Right hindlimb (tissue), 1 donor: ENCODE results near the gene SLC35F3.

Experiments
- DNase-seq: peaks from one replicate; pipeline ENCODE4 v3.0.0-alpha.2; 2018

Gene SLC35F3

DNA sequence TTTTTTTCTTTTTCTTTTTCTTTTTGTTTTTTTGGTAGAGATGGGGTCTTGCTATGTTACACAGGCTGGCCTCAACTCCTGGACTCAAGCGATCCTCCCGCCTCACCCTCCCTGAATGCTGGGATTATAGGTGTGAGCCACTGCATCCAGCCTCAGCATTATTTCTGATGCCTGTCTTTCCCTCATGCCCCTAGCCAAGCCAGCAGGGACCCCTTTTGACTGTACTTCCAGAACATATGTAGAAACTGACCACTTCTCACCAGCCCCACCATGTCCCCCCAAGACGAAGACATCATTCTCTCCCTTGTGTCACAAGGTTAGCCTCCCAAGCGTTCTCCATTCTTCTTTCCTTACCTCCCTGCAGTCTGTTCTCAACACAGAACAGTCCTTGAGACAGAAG lies 360.8 kb downstream of the SLC35F3 start:
- no peak for DNase-seq

- DNase-seq: no peak
These were observed 361.4 kb downstream of the SLC35F3 start for GRCh38 chr1:234265861-234266260.

DNA sequence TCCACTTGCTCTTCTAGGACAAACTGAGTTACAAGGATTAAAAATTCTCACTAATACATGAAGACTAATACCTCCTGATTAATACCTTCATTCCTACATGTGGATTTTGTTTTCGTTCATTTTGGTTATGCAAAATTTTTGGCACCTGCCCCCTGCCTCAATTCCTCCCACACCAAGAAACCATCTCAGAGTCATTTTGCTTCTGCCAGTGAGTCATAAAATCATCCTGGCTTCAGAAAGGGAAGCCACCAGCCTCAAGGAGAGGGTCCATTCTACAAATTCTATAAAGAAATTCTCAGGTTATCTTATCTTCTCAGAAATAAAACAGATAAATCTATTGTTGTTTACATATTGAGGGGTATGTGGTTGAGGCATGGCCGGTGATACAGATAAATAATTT lies 365.6 kb downstream of the SLC35F3 start:
- DNase-seq: no peak

GRCh38 chr1:234270581-234271242 lies 366.2 kb downstream of the SLC35F3 start:
- DNase-seq: no peak

GRCh38 chr1:234271243-234271606 lies 366.7 kb downstream of the SLC35F3 start:
- DNase-seq: no peak

DNA sequence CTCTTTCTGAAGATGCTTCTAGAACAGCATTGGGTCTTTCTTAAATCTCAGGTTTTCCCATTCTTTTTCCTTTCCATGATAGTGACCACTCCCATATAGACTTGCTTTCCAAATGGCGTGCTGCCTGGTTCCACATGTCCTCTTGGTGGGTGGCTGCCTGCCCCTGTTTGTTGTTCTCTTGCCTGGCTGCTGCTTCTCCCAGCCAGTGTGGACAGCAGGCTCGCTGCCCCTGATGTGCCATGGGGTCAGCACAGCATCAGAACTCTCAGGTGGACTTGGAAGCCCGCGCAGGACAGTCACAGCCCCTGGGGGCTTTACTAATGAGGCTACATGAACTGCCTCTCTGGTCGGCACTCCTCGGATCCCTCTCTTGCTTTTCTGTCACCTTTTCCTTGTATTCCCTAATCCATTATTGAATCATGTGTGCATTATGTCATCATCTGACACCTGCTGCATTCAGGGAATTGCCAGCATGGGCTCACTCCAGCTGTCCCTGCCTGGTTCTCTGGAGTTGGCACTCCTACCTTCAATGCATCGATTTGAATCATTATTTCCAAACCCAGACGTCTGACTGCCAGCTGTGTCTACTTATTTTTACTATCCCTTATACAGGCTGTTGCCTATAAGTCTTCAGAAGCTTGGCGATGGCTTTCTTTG lies 368.3 kb downstream of the SLC35F3 start:
- no peak for DNase-seq

- DNase-seq: no peak
These were observed 369.5 kb downstream of the SLC35F3 start for GRCh38 chr1:234273981-234274380.

- DNase-seq: no peak
These were observed 371.8 kb downstream of the SLC35F3 start for GRCh38 chr1:234276151-234276788.

DNA sequence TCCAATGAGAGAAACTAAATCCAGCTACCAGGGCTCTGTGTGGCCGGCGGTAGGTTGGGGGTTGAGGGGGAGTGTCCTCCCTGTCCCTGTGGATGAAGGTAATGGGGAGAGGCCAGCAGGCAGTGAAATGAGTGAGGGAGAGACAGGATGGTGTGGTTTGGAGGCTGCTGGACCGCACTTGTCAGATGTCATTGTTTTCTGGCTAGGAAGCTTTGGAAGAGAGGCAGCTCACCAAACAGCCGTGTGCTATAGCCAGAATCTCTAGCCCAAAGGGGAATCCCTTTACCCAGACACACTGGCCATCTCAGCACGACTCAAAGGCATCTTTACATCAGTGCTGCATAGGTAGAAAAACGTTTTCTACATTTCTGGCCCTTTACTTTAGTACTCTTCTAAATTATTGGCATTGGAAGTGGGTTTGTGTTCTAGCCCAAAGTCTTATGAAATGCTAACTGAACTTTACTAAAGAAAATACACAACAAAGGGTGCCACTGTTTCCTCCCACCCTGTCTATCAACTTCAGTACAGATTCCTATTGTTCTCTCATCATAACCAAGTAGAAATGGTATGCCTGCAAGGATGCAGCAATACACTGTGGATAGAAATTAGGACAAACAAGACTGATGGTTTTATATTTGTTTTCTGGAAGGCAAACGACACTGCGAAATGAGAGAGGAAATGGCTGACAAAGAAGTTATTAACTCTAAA lies 372.8 kb downstream of the SLC35F3 start:
- no peak for DNase-seq

GRCh38 chr1:234279021-234279420 lies 374.5 kb downstream of the SLC35F3 start:
- DNase-seq: no peak

DNA sequence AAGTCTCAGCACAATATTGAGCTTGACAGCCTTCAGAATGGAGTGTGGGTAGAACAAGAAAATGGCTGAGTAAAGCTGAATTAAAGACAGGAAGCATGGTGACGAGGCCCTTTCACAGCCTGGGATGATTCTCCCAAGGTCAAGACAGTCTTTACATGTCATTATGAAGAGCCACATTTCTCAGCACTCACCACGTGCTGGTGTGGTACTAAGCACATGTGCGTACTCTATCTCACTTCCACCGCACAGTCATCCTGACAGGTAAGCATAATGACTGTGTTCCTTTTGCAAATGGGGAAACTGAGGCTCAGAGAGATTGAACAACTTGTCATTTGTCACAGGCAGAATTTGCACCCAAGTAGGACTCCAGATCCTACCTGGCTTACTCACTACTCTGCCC lies 376.0 kb downstream of the SLC35F3 start:
- DNase-seq: no peak

GRCh38 chr1:234281826-234282489 lies 377.5 kb downstream of the SLC35F3 start:
- DNase-seq: no peak

- DNase-seq: no peak
These were observed 381.7 kb downstream of the SLC35F3 start for GRCh38 chr1:234286206-234286605.

DNA sequence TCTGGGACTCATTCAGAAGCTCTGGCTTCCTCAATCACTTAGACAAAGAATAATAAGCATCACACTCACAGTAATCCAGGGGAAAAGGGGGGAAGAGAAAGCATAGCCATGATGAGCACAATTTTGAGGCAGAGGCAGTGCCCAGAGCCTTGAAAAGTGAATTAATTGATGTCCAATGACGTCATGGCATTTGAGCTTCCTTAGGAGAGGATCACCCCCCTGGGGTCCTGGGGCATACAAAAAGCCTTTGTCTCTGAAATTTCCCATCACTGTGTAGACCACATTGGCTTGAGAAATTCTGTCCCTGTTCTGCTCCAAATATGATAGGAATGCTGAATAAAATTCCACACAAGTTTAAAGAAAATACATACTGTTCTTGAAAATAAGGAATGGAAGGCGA lies 384.5 kb downstream of the SLC35F3 start:
- no peak for DNase-seq

DNA sequence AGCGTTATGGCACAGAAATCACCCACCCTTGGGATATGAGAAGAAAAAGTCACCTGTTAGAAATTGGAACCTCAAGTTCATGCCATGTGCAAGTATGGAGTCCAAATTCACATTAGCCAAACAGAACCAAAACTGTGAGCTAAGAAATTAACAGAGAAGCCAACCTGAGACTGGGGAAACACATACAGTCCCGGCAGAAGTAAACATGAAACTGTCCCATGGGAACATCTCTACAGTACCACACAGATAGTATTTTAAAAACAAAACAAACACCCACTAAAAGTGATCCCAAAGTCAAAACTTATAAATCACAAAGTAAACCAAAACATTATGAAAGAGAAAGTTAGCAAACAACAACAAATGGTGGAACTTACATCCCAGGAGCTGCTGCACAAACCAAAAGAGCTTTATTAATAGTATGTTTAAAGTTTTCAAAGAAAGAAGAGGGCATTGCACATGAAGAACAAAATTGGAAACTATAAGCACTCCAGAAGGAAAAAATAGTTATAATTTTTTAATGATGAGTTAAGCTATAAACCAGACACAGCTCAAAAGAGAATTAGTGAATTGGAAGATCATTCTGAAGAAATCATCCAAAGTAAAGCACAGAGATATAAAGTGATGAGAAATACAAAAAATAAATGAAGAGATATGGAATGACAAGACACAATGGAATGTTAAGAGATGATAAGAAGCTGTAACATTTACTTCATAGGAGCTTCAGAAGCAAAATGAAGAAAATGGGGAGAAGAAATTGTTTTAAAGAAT lies 385.2 kb downstream of the SLC35F3 start:
- DNase-seq: no peak

GRCh38 chr1:234292011-234292410 lies 387.5 kb downstream of the SLC35F3 start:
- DNase-seq: no peak

DNA sequence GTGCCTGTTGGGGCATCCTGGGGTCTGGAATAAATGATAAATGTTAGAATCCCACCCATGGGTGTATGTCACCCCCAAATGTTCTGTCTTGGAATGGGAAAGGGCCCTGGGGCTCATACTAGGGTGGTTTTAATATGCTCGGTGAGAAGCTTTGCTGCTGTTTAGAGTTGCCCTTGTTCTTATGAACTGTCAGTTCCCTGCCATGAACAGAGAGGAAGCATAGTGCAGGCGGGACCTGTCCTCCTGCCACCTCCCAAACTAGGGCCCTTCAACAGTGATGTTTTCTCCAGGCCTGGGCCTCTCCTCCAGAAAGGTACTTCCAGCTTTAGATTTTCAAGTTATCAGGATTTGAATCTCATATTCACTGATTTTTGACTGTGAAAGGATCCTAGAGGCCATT lies 388.1 kb downstream of the SLC35F3 start:
- no peak for DNase-seq

- no peak for DNase-seq
These were observed 389.8 kb downstream of the SLC35F3 start for GRCh38 chr1:234294109-234294817.

- no peak for DNase-seq
These were observed 390.6 kb downstream of the SLC35F3 start for GRCh38 chr1:234295068-234295467.

- no peak for DNase-seq
These were observed 391.1 kb downstream of the SLC35F3 start for GRCh38 chr1:234295626-234296025.

DNA sequence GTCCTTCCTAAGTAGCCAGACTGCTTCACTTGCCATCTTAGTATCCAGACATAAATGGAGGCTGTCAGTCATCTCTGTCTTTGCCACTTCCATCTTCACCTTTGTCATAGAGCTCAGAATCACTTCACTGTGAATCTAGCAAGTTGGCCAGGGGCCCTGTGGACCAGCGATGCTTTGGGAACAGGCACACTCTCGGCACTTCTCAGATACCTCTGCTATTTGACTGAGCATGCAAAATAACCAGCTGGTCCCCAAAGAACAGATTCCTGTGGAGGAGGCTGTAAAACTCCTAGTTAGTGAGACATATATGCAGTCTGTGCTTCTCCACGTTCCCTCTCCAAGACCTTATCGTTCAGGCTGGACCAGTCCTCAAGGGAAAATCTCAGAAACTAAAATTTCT lies 392.0 kb downstream of the SLC35F3 start:
- no peak for DNase-seq

DNA sequence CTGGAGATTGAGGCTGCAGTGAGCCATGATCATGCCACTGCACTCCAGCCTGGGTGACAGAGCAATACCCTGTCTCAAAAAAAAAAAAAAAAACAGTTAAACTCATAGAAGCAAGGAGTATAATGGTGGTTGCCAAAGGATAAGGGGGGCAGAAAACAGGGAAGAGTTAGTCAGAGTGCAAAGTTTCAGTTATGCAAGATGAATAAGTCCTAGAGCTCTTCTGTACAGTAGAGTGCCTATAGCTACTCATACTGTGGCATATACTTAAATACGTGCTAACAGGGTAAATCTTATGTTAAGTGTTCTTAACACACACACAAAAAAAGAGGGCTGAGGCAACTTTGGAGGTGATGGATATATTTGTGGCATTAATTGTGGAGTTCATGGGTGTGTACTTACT lies 393.2 kb downstream of the SLC35F3 start:
- DNase-seq: no peak
